Breast epithelium (tissue), 4 donors: ENCODE results near the gene MADCAM1. TPM values are rescaled to one million over a fixed set of nuclear protein-coding genes. Genes with fewer than 3 reads are reported as not detected.

Source experiments
- DNase-seq, 2 donors: peaks; one replicate each; pipeline ENCODE4 v3.0.0-alpha.2; 2019; ENCODE audit warnings: low spot score in 2 of 2
- H3K27ac ChIP-seq, 2 donors: fragments of 200-600 bp; sonication (generic) in 1 of 2; one replicate each; pipeline ENCODE4 v1.5.1; 2016 to 2019; ENCODE audit warnings: mild to moderate bottlenecking in 1 of 2
- H3K27me3 ChIP-seq, 2 donors: fragments of 200-600 bp; sonication (generic) in 1 of 2; one replicate each; pipeline versions ENCODE4 v1.5.1 to v1.6.0; 2017 to 2019; ENCODE audit warnings: control low read depth in 1 of 2, mild to moderate bottlenecking in 1 of 2
- H3K36me3 ChIP-seq: fragments of 200-600 bp; one replicate; pipeline ENCODE4 v1.5.1; 2019
- H3K4me1 ChIP-seq, 2 donors: fragments of 200-600 bp; sonication (generic); one replicate each; pipeline ENCODE4 v1.5.1; 2016 to 2019; ENCODE audit warnings: control low read depth in 1 of 2
- H3K4me3 ChIP-seq, 3 donors: fragments of 200-600 bp; sonication (generic); 1 replicate in 2 of 3; 2 replicates in 1 of 3; pipeline ENCODE4 v1.5.1; 2016 to 2019; ENCODE audit warnings: mild to moderate bottlenecking in 3 of 3, moderate library complexity in 2 of 3
- H3K9me3 ChIP-seq, 2 donors: fragments of 200-600 bp; sonication (generic) in 1 of 2; one replicate each; pipeline ENCODE4 v1.5.1; 2016 to 2019; ENCODE audit warnings: control low read depth in 1 of 2
- POLR2A ChIP-seq: fragments of 450-650 bp; IDR thresholded peaks from one replicate; pipeline ENCODE4 v1.6.1; 2016; ENCODE audit warnings: antibody characterized with exemption, mild to moderate bottlenecking, moderate library complexity
- POLR2AphosphoS5 ChIP-seq, 3 donors: sonication (generic); formaldehyde crosslinking; IDR thresholded peaks; one replicate each; pipeline ENCODE4 v1.6.1; 2017; ENCODE audit warnings: antibody characterized with exemption in 3 of 3
- intact Hi-C: fragments of 100-400 bp; cut with DNase I; formaldehyde crosslinking; loops from one replicate; pipeline ENCODE4 v1.15.1; 2023; ENCODE audit warnings: low total_unique reads
- total RNA-seq, 3 donors: library from RNA; depleted of rRNA; stranded (reverse); fragments of >200 nt; gene quantifications; one replicate each; pipeline ENCODE4 v1.1.0, GENCODE V29; 2016
- TF ChIP-seq, protein P1 (sequence below), 3 donors: fragments of 450-650 bp; IDR thresholded peaks; one replicate each; pipeline ENCODE4 v1.5.1; 2016 to 2017; ENCODE audit warnings: antibody characterized with exemption in 3 of 3, mild to moderate bottlenecking in 3 of 3, moderate library complexity in 3 of 3

The MADCAM1 gene
- total RNA-seq, 3 donors from 2014 or later, result 0.66 TPM; not detected in 2

DNA sequence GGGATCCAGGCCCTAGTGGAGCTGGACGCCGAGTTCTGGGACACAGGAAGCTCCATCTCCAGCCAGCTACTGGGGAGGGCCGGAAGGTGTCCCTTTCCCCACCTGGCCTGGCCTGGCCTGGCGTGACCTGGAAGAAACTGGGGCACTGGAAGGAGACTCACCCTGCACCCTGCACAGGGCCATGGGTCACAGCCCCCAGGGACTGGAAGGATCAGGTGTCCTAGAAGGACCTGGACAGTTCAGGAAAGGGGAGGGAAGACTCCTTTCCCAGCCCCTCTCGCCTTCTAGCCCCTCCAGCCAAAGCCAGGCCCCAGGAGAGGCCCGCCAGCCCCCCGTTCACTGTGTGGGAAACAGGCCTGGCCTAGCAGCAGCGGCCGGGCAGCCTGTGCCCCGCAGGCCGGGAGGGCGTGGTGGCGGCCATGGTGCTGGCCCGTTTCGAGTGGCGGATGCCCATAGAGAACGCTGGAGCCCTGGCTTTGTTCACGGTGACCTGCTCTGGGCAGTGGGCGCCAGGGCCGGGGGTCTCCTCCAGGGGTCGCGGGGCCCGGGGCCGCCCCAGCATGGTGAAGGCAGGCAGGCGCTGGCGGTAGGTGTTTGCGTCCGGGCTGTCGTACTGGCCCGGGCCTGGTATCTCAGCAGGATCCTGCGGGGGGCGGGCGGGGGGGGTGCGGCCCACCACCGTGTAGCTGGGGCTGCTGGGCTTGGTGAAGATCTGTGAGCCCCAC, 32.6 kb upstream of the MADCAM1 start:
- Histone ChIP-seq H3K27ac (no peak overlapping the region), H3K4me1 (no peaks in the 10 kb centered on the region), H3K27me3 (no peaks in the 10 kb centered on the region), H3K4me3 (no peak overlapping the region), H3K9me3 (no peaks in the 10 kb centered on the region), H3K36me3 (no peaks in the 10 kb centered on the region)
- no peak for DNase-seq
- TF ChIP-seq POLR2A (no peak), POLR2AphosphoS5 (IDR thresholded peaks at IDR 0.05) (no peak)
- TF ChIP-seq, protein P1, sequence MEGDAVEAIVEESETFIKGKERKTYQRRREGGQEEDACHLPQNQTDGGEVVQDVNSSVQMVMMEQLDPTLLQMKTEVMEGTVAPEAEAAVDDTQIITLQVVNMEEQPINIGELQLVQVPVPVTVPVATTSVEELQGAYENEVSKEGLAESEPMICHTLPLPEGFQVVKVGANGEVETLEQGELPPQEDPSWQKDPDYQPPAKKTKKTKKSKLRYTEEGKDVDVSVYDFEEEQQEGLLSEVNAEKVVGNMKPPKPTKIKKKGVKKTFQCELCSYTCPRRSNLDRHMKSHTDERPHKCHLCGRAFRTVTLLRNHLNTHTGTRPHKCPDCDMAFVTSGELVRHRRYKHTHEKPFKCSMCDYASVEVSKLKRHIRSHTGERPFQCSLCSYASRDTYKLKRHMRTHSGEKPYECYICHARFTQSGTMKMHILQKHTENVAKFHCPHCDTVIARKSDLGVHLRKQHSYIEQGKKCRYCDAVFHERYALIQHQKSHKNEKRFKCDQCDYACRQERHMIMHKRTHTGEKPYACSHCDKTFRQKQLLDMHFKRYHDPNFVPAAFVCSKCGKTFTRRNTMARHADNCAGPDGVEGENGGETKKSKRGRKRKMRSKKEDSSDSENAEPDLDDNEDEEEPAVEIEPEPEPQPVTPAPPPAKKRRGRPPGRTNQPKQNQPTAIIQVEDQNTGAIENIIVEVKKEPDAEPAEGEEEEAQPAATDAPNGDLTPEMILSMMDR (IDR thresholded peaks at IDR 0.05), result no peak
- intact Hi-C loops, result no loop called here

DNA sequence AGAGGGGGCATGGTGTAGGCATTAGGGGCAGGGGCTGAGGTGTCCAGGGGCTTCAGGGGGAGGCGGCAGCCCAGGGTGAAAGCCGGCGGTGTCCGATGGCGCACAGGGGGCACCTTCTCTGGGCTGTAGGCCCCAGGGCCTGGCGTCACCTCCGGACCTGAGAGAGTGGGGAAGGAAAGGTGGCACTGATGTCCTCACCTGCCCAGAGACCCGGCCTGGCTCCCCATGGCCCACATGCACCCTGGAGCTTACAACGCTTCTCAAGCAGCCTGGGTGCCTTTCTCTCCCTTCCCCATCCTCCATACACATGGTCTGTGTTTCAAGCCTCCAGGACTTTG, 32.1 kb upstream of the MADCAM1 start:
- intact Hi-C loops, result no loop called here
- Histone ChIP-seq H3K36me3 (no peaks in the 10 kb centered on the region), H3K4me3 (no peak overlapping the region), H3K27me3 (no peaks in the 10 kb centered on the region), H3K9me3 (no peaks in the 10 kb centered on the region), H3K4me1 (no peaks in the 10 kb centered on the region), H3K27ac (no peak overlapping the region)
- no peak for DNase-seq
- no peak for TF ChIP-seq POLR2AphosphoS5 (IDR thresholded peaks at IDR 0.05)
- TF ChIP-seq, protein P1 (IDR thresholded peaks at IDR 0.05), result no peak
- TF ChIP-seq POLR2A, result no peak

DNA sequence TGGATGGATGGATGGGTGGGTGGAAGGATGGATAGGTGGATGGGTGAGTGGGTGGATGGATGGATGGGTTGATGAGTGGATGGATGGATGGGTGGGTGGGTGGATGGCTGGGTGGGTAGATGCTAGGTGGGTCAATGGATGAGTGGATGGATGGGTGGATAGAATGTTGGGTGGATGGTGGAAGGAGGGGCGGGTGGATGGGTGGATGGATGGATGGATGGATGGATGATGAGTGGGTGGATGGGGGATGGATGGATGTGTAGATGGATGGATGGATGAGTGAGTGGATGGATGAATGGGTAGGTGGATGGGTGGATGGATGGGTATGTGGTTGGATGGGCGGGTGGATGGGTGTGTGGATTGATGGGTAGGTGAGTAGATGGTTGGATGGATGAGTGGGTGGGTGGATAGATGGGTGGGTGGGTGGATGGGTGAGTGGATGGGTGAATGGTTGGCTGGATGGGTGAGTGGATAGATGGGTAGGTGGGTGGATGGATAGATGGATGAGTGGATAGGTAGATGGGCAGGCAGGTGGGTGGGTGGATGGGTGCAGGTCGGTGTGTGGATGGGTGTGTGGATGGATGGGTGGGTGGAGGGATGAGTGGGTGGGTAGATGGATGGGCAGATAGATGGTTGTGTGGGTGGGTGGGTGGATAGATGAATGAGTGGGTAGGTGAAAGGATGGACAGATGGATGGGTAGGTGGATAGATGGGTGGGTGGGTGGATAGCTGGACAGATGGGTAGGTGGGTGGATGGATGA, 31.1 kb upstream of the MADCAM1 start:
- Histone ChIP-seq H3K9me3 (no peaks in the 10 kb centered on the region), H3K36me3 (no peaks in the 10 kb centered on the region), H3K27me3 (no peaks in the 10 kb centered on the region), H3K4me3 (no peak overlapping the region), H3K4me1 (no peaks in the 10 kb centered on the region), H3K27ac (no peak overlapping the region)
- no peak for DNase-seq
- TF ChIP-seq POLR2A (no peak), POLR2AphosphoS5 (IDR thresholded peaks at IDR 0.05) (no peak)
- TF ChIP-seq, protein P1 (IDR thresholded peaks at IDR 0.05), result no peak
- intact Hi-C loops, result no loop called here

DNA sequence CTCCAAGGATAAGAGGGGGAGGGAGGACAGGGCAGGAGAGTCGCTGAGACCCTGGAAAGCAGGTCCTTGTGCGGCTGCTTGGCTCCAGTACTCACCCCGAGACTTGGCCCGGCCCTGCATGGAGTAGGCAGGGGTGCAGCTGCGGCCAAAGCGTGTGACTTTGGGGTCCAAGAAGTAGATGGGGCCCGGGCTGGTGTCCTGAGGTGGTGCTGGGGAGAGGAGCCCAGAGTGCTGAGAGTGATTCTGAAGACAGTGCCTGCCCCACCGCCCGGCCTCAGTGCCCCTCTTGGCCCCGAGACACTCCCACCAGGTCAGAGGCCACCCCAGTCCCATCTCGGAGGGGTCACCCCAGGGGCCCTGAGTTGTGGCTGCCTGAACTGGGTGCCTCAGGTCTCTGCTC, 28.7 kb upstream of the MADCAM1 start:
- TF ChIP-seq POLR2A, result no peak
- TF ChIP-seq, protein P1 (IDR thresholded peaks at IDR 0.05), result no peak
- no peak for TF ChIP-seq POLR2AphosphoS5 (IDR thresholded peaks at IDR 0.05)
- H3K9me3 ChIP-seq, result no peaks in the 10 kb centered on the region
- DNase-seq, result no peak
- no peaks in the 10 kb centered on the region for H3K27me3 ChIP-seq
- H3K4me3 ChIP-seq, result no peak overlapping the region
- no peaks in the 10 kb centered on the region for H3K4me1 ChIP-seq
- no peak overlapping the region for H3K27ac ChIP-seq
- intact Hi-C loops, result no loop called here
- H3K36me3 ChIP-seq, result no peaks in the 10 kb centered on the region

DNA sequence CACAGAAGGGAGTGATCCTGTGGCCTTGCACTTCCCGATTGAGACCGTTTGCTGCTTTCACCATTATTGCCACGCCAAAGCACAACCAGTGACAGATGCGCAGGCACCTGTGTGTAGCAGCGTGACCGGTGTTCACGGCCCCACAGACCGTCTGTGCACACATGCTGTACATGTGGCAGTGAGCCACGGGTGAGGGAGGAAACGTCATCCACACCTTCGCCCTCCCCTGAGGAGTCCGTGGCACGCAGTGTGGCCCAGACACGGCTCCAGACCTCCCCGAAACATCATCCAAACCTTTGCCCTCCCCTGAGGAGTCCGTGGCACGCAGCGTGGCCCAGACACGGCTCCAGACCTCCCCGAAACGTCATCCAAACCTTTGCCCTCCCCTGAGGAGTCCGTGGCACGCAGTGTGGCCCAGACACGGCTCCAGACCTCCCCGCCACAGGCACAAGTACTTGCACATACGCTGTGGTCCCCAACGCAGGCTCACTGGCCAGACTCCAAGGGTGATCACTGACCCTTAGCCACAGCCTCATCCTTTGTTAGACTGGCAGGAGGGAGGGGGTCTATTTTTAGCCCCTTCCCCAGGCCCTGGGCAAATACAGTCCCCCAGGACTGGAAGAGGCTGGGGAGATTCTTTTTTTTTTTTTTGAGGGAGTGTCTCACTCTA, 27.6 kb upstream of the MADCAM1 start:
- intact Hi-C loops, result no loop called here
- H3K4me1 ChIP-seq, result no peaks in the 10 kb centered on the region
- no peaks in the 10 kb centered on the region for H3K27me3 ChIP-seq
- no peak for DNase-seq
- TF ChIP-seq POLR2AphosphoS5 (IDR thresholded peaks at IDR 0.05), result no peak
- TF ChIP-seq, protein P1 (IDR thresholded peaks at IDR 0.05), result no peak
- TF ChIP-seq POLR2A, result no peak
- H3K36me3 ChIP-seq, result no peaks in the 10 kb centered on the region
- H3K9me3 ChIP-seq, result no peaks in the 10 kb centered on the region
- H3K4me3 ChIP-seq, result no peak overlapping the region
- H3K27ac ChIP-seq, result no peak overlapping the region
